Measurements from ENCODE around the gene OR10H4.
"Not testable (repeated sequence)": the region's sequence is repeated elsewhere in the genome, so short reads cannot be mapped to it uniquely, and the experiment has no call there.

The OR10H4 gene, protein sequence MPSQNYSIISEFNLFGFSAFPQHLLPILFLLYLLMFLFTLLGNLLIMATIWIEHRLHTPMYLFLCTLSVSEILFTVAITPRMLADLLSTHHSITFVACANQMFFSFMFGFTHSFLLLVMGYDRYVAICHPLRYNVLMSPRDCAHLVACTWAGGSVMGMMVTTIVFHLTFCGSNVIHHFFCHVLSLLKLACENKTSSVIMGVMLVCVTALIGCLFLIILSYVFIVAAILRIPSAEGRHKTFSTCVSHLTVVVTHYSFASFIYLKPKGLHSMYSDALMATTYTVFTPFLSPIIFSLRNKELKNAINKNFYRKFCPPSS

DNA sequence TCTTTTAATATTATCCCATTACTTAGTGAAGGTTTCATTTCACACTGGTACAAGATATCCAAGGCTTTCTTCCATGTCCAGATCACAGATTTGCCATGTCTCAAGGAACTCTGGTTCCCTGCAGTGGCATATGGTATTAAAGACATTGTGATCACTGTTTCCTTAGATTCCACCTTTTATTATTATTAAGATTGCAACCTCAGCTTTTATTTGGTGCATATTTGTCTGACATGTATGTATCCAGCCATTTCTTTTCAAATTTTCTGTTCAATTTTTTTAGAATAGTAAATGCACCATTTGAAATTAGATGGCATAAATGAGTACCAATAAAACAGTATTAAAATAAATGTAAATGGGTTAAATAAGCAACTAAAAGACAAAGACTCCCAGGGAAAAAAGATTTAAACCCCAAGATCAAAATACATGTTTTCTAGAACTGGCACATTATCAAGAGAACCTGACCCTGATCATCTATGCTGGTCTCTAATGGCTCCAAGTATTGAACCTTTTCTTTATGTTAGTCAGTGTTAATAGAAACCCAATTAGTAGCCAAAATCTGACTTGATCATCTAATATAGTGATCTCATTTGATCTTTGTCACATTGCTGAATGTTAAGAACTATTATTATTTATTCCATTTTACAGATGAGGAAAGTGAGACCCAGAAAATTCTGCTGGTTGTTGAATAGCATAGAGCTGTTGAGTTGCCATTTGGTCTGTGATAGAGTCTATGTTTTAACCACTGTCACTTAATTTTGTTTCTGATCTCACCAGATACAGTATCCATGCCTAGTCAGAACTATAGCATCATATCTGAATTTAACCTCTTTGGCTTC, at the start of gene OR10H4:
OR10H4 (plus strand) TSS at position 786 of the 836 bp plus-strand sequence; CDS start at position 786, 0 bp downstream.
- in situ Hi-C loops (cut with HindIII; ENCODE audit: low sequenced_read_pairs), result loop anchor here (5.0 kb wide), 1 partner anchor 96 kb away; no protein-coding TSS in a partner anchor

DNA sequence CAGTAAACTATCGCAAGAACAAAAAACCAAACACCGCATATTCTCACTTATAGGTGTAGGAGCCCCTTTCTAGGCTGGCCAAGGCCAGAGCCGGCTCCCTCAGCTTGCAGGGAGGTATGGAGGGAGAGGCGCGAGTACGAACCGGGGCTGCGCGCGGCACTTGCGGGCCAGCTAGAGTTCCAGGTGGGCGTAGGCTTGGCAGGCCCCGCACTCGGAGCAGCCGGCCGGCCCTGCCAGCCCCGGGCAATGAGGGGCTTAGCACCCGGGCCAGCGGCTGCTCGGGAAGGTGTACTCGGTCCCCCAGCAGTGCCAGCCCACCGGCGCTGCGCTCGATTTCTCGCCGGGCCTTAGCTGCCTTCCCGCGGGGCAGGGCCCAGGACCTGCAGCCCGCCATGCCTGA, 49.2 kb upstream of the OR10H4 start:
- in situ Hi-C loops (cut with HindIII; ENCODE audit: low sequenced_read_pairs), result not testable (repeated sequence)

DNA sequence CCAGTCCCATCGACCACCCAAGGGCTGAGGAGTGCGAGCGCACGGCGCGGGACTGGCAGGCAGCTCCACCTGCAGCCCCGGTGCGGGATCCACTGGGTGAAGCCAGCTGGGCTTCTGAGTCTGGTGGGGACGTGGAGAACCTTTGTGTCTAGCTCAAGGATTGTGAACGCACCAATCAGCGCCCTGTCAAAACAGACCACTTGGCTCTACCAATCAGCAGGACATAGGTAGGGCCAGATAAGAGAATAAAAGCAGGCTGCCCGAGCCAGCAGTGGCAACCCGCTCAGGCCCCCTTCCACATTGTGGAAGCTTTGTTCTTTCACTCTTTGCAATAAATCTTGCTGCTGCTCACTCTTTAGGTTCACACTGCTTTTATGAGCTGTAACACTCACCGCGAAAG, 48.8 kb upstream of the OR10H4 start:
- in situ Hi-C loops (cut with HindIII; ENCODE audit: low sequenced_read_pairs), result loop anchor here (5.0 kb wide), 1 partner anchor 63 kb away; no protein-coding TSS in a partner anchor

DNA sequence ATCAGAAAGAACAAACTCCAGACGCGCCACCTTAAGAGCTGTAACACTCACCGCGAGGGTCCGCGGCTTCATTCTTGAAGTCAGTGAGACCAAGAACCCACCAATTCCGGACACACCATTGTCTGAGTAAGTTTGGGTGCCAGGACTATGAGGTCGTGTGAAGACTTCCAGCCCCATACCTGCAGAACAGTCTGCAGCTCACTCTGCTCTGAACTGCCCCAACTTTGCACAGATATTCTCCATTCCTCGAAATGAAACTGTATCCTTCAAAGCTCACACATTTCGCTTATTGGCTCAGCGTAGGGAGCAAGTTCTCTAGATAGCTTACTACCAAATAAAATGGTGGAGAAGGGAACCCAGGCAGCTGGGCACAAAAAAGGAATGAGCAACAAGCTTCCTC, 48.3 kb upstream of the OR10H4 start:
- in situ Hi-C loops (cut with HindIII; ENCODE audit: low sequenced_read_pairs), result loop anchor here (5.0 kb wide), 1 partner anchor 63 kb away; no protein-coding TSS in a partner anchor

DNA sequence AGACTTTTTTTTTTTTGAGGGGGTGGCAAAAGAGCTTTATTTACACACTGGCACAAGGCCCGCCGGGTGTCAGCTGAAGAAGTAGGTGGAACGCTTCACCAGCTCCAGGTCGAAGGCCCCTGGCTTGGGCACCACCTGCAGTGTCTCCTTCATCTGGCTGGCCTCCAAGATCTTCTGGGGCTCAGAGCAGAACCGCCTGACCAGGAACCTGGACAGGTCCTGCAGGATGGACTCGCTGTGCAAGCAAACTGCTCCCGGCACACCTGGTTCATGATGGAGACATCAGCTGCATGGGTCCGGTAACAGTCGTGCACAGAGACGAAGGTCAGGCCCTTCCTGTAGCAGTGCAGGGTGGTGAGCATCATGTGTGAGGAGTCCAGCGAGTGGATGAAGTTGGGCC, 46.6 kb upstream of the OR10H4 start:
- in situ Hi-C loops (cut with HindIII; ENCODE audit: low sequenced_read_pairs), result loop anchor here (5.0 kb wide), 1 partner anchor 65 kb away; no protein-coding TSS in a partner anchor

DNA sequence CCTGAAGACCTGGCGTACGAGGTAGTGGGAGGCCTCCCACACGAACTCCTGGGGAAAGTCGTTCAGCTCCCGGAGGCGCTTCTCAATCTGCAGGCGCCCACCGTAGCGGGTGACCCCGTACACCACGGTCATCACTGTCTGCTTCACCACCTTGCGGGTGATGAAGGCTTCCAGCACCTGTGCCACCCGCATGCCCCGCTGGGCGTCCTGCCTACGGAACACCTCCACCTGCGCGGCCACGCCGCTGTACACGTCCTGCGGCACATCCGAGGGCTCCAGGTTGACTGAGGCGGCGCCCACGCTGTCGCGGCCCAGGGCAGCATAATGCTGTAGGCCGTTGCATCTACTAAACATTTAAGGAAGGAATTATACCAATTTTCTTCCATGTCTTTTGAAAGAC, 45.9 kb upstream of the OR10H4 start:
- in situ Hi-C loops (cut with HindIII; ENCODE audit: low sequenced_read_pairs), result loop anchor here (5.0 kb wide), 1 partner anchor 66 kb away; no protein-coding TSS in a partner anchor

DNA sequence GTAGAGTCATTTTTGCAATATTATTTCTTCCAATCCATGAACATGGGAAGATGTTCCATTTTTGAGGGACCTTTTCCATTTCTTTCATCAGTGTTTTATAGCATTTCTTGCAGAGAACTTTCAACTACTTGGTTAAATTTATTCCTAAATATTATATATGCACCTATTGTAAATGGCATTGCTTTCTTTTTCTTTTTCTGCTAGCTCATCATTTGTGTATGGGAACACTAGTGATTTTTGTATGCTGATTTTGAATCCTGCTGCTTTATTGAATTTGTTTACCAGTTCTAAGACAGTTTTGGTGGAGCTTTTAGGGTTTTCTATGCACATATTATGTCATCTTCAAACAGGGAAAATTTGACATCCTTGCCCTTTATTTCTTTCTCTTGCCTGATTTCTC, 43.8 kb upstream of the OR10H4 start:
- in situ Hi-C loops (cut with HindIII; ENCODE audit: low sequenced_read_pairs), result no loop called here

DNA sequence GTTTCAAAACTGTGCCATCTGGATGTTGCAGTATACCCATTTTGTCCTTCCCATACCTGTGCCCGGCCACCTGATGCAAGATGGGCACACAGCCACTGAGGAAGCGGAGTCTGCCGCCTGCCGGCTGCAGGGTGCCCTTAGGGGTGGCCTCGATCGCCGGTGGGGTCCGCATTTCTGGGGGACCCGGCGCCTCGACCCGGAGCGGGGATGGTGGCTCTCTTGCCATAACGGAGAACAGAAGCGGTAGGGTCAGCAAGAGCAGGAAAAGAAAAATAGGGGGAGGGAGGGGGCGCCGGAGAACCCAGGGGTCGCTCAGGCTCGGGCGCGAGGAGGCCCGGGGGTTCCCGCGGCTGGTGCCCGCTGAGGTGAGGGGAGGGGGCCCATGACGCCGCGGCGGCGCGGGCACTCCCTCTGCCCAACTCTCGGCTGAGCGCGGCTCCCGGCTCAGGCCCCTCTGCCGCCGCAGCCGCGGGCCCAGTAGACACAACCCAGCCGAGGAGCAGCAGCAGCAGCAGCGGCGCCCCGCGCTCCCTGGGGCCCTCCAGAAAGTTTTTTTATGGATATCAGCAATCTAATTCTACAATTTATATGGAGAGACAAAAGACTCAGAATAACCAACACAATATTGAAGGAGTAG, 37.1 kb upstream of the OR10H4 start:
- in situ Hi-C loops (cut with HindIII; ENCODE audit: low sequenced_read_pairs), result no loop called here

DNA sequence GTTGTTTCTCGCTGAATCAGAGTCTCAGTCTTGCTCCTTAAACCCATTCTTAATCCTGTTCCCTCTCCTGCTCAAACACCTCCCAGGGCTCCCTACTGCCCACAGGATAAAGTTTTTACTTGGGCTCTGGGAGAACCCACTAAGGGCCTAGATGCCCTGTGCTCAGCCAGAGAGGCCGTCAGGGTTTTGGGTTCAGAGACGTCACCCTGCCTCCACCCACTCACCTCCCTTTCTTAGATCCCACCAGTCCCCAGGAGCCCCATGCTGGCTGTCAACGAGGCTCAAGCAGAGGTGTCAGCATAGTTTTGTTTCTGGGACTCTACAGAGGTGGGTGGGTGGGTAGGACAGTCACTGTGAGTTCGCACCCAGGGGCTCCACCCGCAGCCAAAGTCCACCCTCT, 35.4 kb upstream of the OR10H4 start:
- in situ Hi-C loops (cut with HindIII; ENCODE audit: low sequenced_read_pairs), result no loop called here

DNA sequence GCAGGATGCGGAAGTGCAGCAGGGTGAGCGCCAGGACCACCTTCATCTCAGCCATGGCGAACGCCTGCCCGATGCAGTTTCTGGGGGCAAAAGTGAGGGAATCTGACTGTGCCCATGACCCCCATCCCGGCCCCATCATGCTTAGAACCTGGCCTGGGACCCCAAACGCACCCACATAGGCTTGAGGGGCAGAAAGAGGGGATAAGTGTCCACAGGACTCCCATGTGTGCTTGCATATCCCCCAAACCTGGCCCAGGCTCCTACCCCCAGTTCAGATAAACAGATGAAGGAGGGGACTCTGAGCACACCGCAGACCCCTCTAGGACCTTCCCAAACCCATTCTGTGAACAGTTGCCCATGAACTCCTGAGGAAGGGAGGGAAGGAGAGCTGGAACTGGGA, 35.0 kb upstream of the OR10H4 start:
- in situ Hi-C loops (cut with HindIII; ENCODE audit: low sequenced_read_pairs), result no loop called here

DNA sequence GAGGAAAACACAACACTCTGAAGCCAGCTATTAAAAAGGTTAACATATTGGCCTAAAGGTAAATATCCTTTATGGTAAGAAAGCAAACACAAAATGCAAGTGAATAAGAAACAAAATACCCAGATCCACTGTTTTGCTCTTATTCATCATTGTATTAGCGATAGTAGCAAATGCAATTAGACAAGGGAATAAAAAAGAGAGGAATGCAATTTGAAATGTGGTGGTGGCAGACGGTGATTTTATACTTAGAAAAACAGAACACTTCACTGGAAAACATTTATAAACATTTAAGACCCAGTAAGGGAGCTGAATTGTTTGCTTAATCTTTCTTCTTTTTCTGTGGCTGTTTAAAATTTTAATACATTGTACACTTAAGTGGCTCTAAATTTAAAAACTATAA, 33.7 kb upstream of the OR10H4 start:
- in situ Hi-C loops (cut with HindIII; ENCODE audit: low sequenced_read_pairs), result no loop called here

DNA sequence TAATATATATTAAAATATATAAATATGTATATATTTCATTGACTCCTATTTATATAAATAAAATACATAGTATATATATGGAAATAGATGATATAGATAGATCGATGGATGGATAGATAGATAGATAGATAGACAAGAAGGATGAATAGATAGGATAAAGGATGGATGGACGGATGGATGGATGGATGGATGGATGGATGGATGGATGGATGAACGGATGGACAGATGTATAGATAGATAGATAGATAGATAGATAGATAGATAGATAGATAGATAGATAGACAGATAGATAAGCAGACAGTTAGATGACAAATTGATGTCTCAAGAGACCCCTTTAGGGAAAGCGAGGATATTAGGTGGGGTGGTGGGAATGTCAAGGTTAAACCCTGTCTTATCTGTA, 29.6 kb upstream of the OR10H4 start:
- in situ Hi-C loops (cut with HindIII; ENCODE audit: low sequenced_read_pairs), result no loop called here

DNA sequence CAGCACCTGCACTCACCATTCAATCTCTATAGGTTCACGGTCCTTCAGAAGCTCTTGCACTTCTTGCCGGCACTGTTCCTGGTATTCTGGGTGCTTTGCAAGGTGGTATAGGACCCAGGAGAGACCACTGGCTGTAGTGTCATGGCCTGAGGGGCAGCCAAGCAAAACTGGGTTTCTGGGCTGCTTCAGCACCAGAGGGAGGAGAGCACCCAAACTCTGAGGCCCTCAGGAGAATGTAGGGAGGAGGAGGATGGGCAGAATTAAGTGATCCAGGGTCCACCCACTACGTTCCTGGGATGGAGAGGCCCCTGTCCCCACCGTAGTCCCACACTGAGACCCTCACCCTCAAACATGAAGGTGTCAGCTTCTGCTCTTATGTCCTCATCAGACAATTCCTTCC, 26.8 kb upstream of the OR10H4 start:
- in situ Hi-C loops (cut with HindIII; ENCODE audit: low sequenced_read_pairs), result no loop called here

DNA sequence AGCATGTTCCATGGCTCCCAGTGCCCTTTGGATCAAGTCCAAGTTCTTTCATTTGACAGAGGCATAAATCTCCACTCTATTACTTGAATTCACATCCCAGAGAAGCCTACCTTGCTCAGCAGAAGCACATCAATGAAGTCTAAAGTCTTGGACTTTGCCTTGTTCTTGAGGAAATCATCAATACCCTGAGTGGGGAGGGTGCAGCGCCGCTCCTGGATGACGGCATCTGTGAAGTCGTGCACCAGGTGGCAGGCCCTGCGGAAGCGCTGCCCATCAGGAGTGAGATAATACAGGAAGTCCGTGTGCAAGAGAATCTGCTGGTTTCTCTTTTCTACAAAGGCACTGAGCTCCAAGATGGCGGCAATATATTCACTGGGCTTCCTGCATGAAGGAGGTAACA, 25.1 kb upstream of the OR10H4 start:
- in situ Hi-C loops (cut with HindIII; ENCODE audit: low sequenced_read_pairs), result no loop called here

DNA sequence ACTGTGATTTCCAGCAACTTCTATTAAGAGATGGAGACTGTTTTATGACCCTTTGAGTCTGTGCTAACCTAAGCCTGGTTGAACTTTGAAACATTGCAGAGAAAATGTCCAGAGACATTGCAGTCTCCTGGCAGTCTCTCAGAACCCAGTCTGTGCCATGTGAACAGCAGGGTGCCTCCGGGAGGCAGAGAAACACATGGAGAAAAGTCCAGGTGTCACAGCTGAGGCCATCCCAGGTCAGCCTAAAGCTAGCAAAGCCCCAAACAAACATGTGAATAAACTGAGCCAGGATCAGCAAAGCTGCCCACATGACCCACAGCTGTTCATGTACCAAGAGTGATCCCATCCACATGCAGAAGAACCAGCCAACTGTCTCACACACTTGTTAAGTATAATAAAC, 22.3 kb upstream of the OR10H4 start:
- in situ Hi-C loops (cut with HindIII; ENCODE audit: low sequenced_read_pairs), result no loop called here

DNA sequence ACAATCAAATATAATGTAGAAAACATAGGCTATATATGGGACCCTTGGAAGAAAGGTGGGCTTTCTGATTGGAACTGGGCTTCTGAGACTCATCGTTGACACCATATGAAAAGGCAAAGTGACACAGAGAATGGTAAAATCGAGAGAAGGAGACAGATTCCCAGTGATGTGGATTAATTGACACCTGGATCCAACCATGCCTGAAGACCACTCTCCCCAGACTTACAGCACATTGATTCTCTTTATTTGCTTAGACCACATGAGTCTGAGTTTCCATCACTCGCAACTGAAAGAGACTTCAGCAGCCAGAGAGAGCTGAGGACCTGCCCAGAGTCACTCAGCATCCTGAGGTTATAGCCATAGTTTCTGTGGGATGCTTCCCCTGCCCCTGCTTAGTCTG, 20.5 kb upstream of the OR10H4 start:
- in situ Hi-C loops (cut with HindIII; ENCODE audit: low sequenced_read_pairs), result no loop called here

DNA sequence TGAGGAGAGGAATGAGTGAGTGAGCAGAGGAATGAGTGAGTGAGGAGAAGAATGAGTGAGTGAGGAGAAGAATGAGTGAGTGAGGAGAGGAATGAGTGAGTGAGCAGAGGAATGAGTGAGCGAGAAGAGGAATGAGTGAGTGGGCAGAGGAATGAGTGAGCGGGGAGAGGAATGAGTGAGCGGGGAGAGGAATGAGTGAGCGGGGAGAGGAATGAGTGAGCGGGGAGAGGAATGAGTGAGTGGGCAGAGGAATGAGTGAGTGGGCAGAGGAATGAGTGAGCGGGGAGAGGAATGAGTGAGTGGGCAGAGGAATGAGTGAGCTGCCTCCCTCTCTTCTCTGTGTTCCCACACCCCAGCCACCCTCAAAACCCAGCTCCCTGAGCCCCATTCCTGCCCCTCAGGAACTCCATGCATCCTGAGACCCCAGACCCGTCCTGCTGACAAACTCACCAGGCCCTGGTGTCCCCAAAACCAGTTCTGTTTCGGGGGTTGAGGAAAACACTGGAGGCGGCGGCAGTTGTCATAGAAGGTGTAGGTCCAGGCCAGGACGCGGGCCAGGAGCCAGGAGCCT, 15.0 kb upstream of the OR10H4 start:
- in situ Hi-C loops (cut with HindIII; ENCODE audit: low sequenced_read_pairs), result not testable (repeated sequence)

DNA sequence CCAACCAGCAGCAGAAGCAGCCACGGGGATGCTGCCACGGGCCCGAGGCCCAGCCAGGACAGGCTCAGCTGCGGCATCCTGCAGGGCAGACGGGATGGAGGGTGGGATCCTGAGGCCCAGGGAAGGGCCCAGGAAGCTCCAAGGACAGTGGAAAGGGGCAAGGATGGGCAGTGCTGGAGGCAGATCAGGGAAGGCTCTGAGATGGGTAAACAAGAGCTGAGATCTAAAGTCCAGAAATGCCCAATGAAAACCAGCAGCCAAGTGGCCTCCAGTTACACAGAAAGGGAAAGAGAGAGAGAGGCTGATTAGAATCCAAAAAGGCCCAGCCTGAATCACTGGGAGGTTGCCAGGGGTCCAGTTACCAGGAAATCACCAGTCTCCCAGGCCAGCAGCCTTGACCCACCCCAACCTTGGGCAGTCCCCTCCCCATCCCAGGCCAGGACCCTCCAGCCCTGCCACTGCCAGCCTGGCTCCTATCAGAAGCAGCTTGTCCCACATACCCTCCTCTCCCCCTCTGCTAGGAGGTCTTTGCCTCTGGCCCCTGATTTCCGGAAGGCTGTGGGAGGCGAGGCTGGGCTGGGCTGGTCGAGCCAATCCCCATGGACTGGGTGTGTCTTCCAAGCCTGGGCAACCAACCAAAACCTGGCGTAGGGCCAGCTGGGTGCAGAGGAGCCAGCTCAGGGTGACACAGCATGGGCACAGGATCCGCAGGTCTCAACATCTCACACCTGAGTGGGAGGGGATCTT, 14.3 kb upstream of the OR10H4 start, which contains the start of gene CYP4F11:
CYP4F11 (minus strand) TSS at position 198 of the 747 bp plus-strand sequence; CDS start at position 77, 121 bp downstream.
- in situ Hi-C loops (cut with HindIII; ENCODE audit: low sequenced_read_pairs), result no loop called here

DNA sequence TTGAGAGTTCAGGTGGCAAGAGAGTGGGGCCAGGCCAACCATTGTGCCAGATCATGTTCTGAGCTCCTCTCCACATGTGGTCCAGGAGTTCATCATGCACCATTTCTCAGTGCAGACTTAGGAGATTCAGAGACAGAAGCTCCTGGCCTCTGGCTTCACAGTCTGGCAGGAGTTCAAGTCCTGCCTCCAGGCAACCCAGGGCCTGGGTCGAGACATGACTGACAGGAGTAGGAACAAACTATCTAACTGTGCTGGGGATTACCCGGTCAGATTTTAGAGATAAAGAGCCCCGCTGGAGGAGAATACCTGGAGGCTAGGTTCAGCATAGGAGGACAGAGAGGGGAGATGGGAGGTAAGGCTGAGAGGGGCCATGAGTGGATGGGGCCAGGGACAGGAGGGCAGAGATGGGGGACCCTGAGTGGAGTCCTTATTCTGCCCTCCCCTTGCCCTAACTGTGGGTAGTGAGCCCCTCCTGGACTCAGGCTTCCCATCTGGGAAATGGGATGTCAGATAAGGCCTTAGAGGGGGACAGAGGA, 13.6 kb upstream of the OR10H4 start:
- in situ Hi-C loops (cut with HindIII; ENCODE audit: low sequenced_read_pairs), result no loop called here

DNA sequence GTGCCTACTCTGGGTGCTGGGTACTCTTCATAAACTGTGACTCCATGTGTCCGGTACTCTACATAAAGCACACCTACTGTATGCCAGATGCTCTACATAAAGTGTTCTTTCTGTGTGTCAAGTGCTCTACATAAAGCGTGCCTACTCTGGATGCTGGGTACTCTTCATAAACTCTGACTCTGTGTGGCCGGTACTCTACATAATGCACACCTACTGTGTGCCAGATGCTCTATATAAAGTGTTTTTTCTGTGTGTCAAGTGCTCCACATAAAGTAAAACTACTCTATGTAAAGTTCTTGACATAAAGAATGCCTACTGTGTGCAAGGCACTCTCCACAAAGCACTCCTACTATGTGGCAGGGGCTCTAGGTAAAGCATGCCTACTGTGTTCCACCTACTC, 12.6 kb upstream of the OR10H4 start:
- in situ Hi-C loops (cut with HindIII; ENCODE audit: low sequenced_read_pairs), result no loop called here

All from endothelial cell of hepatic sinusoid (primary cell).